ENCODE measurements around the gene MSX1. TPM values are rescaled to one million over a fixed set of nuclear protein-coding genes. Genes with fewer than 3 reads are reported as not detected.
"Not testable (repeated sequence)": the region's sequence is repeated elsewhere in the genome, so short reads cannot be mapped to it uniquely, and the experiment has no call there.

MSX1 gene
- total RNA-seq (2014; rRNA removed; shearing (Covaris generic)): 0.07 and 0.67 TPM in 2 replicates

DNA sequence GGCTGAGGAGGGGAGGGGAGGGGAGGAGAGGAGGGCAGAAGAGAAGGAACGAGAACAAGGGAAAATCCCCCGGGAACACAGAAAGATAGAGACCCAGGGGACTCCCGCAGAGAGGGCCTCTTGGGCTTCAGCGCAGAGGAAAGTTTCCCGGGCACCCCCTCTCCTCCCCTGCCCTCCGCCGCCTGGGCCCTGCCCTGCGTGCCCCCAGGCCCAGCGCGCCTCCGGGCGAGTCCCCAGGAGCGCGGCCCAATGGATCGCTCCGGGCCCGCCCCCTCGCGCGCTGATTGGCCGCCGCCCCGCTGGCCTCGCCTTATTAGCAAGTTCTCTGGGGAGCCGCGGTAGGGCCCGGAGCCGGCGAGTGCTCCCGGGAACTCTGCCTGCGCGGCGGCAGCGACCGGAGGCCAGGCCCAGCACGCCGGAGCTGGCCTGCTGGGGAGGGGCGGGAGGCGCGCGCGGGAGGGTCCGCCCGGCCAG is at the start of gene MSX1:
MSX1 (plus strand) TSS at position 341 of the 474 bp plus-strand sequence. CDS start 235 bp downstream, outside the sequence.
- peak within 1 kb of the TSS; percentile 28; the same call in 1 of the 2 replicates for H3K4me3 ChIP-seq (ENCODE audit: insufficient read depth, low read depth, low read length)
- no peaks in the 10 kb centered on the region for H3K36me3 ChIP-seq (replicated peaks; ENCODE audit: control insufficient read depth, insufficient read depth, low read length)
- peaks cover 97% of the 10 kb centered on the region for H3K27me3 ChIP-seq (ENCODE audit: control insufficient read depth, insufficient read depth, low read length)
- peak; percentile 99 for DNase-seq

DNA sequence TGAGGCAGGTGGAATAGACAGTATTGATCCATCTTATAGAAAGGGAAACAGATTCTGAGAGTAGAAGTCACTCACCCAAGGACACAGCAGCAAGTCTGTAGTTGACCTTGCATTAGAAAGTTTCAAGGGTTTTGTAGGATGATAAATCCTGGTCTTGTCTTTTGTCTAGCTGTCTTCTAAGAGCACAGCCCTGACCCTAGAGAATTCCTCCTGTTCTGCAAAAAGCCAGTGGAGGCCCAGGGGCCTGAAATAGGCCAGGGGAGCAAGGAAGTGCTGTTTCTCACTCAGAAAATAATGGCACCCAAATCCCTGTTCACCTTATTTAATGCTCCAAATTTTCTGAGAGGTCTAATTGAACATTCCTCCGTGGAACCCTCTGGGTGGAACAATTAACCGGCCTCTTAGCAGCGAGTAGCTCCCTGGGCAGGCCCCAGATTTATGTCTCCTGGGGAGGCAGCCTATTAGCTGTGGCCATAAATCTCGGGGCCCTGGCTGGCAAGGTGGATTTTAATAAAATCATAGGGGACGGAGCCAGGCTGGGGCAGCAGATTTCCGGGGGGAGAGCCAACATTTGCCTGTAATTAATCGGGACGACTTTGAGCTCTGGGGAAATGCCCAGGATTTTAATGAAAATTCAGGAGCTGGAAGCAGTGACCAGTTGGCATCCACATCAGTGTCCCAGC is 49.2 kb upstream of the MSX1 start:
- Histone ChIP-seq H3K36me3 (replicated peaks; ENCODE audit: control insufficient read depth, insufficient read depth, low read length) (no peaks in the 10 kb centered on the region), H3K27me3 (ENCODE audit: control insufficient read depth, insufficient read depth, low read length) (no peaks in the 10 kb centered on the region), H3K4me3 (ENCODE audit: insufficient read depth, low read depth, low read length) (no peak overlapping the region)
- no peak for DNase-seq

DNA sequence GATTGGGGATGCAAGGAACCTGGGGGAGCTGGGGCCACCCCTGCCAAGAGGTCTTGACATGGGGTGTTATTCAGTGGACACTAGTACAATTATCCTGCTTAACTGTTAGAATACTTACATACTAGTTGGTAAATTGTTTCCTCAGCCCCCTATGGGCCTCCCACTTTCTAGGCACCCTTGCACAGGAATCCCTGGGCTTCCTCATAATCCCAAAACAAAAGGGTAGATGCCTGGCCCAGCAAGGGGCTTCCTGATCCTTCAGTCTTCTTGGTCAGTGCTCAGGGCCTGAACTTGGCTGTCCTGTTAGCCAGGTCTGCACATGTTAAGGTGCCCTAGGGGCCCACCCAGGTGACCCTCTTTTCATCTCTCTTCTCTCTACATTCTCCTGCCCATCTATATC is 48.7 kb upstream of the MSX1 start:
- Histone ChIP-seq H3K4me3 (ENCODE audit: insufficient read depth, low read depth, low read length) (no peak overlapping the region), H3K36me3 (replicated peaks; ENCODE audit: control insufficient read depth, insufficient read depth, low read length) (no peaks in the 10 kb centered on the region), H3K27me3 (ENCODE audit: control insufficient read depth, insufficient read depth, low read length) (no peaks in the 10 kb centered on the region)
- DNase-seq: no peak

DNA sequence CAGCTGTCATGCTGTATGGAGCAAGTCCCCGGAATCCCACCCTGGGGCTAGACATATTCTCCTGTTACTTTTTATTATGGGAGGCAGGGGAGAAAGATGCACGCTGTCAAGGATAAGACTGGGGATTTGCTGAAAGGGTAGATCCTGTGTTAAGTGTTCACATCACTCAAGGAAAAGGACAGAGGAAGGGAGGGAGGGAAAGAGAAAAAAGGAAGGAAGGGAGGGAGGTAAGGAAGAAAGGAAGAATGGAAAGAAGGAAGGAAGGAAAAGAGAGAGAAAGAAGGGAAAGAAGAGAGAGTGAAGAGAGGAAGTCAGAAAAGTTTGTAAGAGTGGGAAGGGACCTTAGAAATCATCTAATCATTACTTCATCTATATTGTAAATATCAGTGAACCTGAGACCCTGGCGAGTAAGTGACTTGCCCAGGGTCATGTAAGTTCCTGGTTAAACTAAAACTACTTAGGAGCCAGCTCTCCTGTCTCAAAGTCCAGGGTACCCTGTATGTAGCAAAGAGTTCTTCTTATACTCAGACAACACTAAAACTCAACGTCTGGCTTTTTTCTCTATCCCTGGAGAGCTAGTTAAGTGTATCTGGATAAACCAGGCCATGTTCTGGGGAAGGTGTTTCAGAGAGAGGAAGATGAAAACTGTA is 47.2 kb upstream of the MSX1 start:
- Histone ChIP-seq H3K27me3 (ENCODE audit: control insufficient read depth, insufficient read depth, low read length) (no peaks in the 10 kb centered on the region), H3K4me3 (ENCODE audit: insufficient read depth, low read depth, low read length) (no peak overlapping the region), H3K36me3 (replicated peaks; ENCODE audit: control insufficient read depth, insufficient read depth, low read length) (no peaks in the 10 kb centered on the region)
- no peak for DNase-seq

DNA sequence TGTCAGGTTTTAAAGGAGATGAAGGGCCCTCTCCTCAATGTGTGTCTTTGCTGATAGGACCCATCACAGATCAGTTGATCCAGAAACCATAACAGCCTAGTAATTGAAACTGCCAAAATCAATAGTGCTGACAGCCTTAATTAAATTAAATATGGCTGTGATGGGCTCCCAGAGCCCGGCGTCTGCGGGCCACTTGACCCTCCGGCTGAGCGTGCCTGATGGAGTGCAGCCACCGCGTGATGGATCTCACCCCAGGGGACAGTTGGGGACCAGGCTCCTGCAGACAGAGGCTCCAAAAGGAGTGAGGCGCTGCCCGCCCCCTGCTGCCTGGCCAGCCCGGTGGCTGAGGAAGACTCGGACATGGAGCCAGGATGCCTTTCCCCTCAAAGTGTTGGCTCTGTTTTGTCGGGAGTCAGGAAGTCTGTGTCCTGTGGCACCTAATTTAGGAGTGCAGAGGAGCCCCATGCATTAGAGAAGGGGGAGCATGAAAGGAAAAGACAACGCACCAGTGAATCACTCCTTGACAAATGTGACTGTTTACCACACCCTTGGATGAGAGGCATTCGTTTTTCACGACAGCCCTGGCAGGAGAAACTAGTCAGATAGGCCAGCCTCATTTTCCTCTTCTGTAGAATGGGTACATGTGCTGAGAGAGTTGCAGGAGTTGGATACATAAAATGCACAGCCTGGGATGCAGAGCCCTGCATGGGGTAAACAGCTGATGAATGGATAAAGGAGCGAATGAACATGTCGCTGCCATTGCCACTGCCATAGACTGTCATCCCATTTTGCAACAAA is 40.9 kb upstream of the MSX1 start:
- H3K36me3 ChIP-seq (replicated peaks; ENCODE audit: control insufficient read depth, insufficient read depth, low read length): no peaks in the 10 kb centered on the region
- no peak for DNase-seq
- H3K4me3 ChIP-seq (ENCODE audit: insufficient read depth, low read depth, low read length): no peak overlapping the region
- no peaks in the 10 kb centered on the region for H3K27me3 ChIP-seq (ENCODE audit: control insufficient read depth, insufficient read depth, low read length)

DNA sequence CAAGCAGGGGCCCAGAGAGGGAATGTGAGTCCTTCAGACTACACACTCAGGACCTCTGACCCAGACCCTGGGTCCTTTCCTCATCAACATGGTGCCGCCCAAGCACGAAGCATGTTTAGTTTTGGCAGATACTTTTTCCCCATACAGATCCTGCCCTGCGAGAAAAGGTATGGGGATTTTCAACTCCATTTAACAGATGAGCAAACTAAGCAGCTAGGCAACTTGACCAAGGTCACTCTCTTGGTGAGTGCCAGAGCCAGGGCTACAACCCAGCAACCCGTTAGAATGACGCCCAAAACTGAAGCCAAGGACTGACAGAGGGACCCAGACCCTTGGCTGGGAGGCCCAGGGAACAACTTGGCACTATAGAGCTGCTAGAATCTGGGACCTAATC is 40.3 kb upstream of the MSX1 start:
- no peak for DNase-seq

DNA sequence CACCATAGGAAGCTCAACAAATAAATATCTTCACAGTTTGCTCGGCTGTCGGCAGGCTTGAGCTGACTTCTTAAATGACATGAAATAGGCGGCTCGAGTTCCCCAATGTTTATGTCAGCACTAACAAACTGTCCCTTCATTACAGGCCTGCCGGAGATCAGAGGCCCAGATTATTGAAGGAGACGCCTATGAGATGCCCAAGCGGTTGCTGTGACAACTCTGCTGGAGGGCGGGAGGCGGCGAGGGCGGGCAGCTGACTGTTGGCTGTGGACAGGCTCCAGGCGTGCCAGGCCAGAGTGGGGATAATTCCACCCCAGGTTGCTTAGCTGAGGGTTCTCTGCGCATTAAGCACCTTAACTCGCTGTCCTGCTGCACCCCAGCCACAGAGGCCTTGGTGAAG is 39.2 kb upstream of the MSX1 start:
- Histone ChIP-seq H3K27me3 (ENCODE audit: control insufficient read depth, insufficient read depth, low read length) (no peaks in the 10 kb centered on the region), H3K36me3 (replicated peaks; ENCODE audit: control insufficient read depth, insufficient read depth, low read length) (no peaks in the 10 kb centered on the region), H3K4me3 (ENCODE audit: insufficient read depth, low read depth, low read length) (no peak overlapping the region)
- DNase-seq: no peak

More for the DNA sequence above, 40.3 kb upstream of the MSX1 start:
- no peaks in the 10 kb centered on the region for H3K27me3 ChIP-seq (ENCODE audit: control insufficient read depth, insufficient read depth, low read length)
- no peaks in the 10 kb centered on the region for H3K36me3 ChIP-seq (replicated peaks; ENCODE audit: control insufficient read depth, insufficient read depth, low read length)
- H3K4me3 ChIP-seq (ENCODE audit: insufficient read depth, low read depth, low read length): no peak overlapping the region

DNA sequence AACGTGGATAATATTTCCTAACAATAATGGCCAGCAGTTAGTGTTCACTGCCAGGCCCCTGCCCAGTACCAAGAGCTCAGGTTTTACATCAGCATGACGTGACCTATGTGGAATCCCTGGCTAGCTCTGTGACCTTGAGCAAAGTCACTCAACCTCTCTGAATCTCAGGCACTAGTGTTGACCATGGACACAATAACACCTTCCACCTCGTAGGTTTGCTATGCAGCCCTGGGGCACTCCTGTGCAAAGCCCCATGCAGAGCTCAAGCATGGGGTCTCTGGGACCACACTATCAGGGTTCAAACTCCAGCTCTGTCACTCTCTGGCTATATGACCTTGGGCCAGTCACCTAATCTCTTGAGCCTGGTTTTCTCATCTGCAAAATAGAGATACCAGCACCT is 38.7 kb upstream of the MSX1 start:
- H3K36me3 ChIP-seq (replicated peaks; ENCODE audit: control insufficient read depth, insufficient read depth, low read length): no peaks in the 10 kb centered on the region
- H3K4me3 ChIP-seq (ENCODE audit: insufficient read depth, low read depth, low read length): no peak overlapping the region
- DNase-seq: no peak
- H3K27me3 ChIP-seq (ENCODE audit: control insufficient read depth, insufficient read depth, low read length): no peaks in the 10 kb centered on the region

DNA sequence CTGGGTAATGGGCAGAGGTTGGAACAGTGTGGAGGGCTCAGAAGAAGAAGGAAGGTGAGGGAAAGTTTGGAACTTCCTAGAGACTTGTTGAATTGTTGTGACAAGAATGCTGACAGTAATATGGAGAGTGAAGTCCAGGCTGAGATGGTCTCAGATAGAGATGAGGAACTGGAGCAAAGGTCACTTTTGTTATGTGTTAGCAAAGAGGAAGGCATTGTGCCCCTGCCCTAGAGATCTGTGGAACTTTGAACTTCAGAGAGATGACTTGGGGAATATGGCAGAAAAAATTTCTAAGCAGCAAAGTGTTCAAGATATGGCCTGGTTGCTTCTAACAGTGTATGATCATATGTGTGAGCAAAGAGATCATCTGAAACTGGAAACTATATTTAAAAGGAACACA is 37.9 kb upstream of the MSX1 start:
- Histone ChIP-seq H3K4me3 (ENCODE audit: insufficient read depth, low read depth, low read length) (no peak overlapping the region), H3K27me3 (ENCODE audit: control insufficient read depth, insufficient read depth, low read length) (no peaks in the 10 kb centered on the region), H3K36me3 (replicated peaks; ENCODE audit: control insufficient read depth, insufficient read depth, low read length) (no peaks in the 10 kb centered on the region)
- DNase-seq: no peak

DNA sequence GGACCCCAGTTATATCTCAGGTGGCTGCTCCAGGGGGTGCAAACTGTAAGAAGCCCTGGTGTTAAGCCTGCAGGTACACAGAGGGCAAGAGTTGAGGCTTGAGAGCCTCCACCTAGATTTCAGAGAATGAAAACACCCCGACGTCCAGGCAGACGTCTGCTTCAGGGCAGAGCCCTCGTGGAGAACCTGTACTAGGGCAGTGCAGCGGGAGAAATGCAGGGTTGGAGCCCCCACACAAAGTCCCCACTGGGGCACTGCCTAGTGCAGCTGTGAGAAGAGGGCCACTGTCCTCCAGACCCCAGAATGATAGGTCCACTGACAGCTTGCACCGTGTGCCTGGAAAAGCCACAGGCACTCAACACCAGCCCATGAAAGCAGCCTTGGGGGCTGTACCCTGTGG is 37.2 kb upstream of the MSX1 start:
- H3K36me3 ChIP-seq (replicated peaks; ENCODE audit: control insufficient read depth, insufficient read depth, low read length); H3K4me3 ChIP-seq (ENCODE audit: insufficient read depth, low read depth, low read length); DNase-seq; H3K27me3 ChIP-seq (ENCODE audit: control insufficient read depth, insufficient read depth, low read length): not testable (repeated sequence)

DNA sequence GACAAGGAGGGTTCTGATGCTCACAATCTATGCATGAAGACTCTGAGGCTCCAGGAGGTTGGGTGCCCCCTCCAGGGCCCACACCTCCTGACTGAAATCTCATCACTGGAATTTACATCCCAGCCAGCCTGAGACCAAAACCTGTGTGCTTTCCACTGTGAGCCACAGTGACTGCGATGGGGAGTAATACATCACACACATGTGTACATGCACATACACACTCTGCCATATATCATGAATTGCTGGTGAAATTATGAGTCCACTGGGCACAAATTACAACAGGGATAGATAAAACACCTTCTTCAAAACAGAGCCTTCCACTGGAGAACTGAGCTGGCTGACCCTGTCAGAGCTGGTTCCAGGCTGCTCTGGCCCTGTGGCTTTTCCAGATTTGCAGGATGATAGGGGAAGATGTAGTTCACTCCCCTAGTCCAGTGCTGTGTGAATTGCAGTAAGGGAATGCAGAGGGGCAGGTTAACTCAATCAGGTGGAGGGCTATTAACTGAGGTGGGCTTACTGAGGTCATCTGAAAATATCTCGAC is 35.8 kb upstream of the MSX1 start:
- no peaks in the 10 kb centered on the region for H3K27me3 ChIP-seq (ENCODE audit: control insufficient read depth, insufficient read depth, low read length)
- no peaks in the 10 kb centered on the region for H3K36me3 ChIP-seq (replicated peaks; ENCODE audit: control insufficient read depth, insufficient read depth, low read length)
- no peak overlapping the region for H3K4me3 ChIP-seq (ENCODE audit: insufficient read depth, low read depth, low read length)
- DNase-seq: no peak

DNA sequence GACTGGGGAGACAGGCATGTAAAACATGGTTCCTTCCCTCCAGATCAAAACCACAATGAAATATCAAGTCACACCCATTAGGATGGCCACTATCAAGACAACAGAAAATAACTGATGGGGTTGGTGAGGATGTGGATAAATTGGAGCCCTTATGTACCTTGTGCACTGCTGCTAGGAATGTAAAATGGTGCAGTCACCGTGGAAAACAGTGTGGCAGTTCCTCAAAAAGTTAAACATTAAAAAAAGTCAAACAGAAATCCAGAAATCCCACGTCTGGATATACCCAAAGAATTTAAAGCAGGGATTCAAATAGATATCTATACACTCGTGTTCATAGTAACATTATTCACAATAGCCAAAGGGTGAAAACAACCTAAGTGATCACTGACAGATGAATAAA is 35.2 kb upstream of the MSX1 start:
- no peak overlapping the region for H3K4me3 ChIP-seq (ENCODE audit: insufficient read depth, low read depth, low read length)
- H3K27me3 ChIP-seq (ENCODE audit: control insufficient read depth, insufficient read depth, low read length): no peaks in the 10 kb centered on the region
- DNase-seq: no peak
- H3K36me3 ChIP-seq (replicated peaks; ENCODE audit: control insufficient read depth, insufficient read depth, low read length): no peaks in the 10 kb centered on the region

DNA sequence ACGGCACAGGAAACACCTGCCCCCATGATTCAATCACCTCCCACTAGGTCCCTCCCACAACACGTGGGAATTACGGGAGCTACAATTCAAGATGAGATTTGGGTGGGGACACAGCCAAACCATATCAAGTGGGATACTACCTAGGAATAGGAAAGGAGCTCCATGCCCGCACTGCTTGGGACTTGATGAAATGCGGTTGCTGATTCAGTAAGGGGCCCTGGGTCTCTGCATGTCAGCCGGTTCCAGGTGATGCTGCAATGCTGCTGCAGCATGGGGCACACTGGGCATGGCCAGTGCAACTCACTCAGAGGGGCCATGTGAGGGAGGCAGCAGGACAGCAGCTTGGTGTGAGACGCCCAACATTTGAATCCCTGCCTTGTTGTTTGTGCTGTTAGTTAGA is 34.0 kb upstream of the MSX1 start:
- Histone ChIP-seq H3K27me3 (ENCODE audit: control insufficient read depth, insufficient read depth, low read length) (no peaks in the 10 kb centered on the region), H3K4me3 (ENCODE audit: insufficient read depth, low read depth, low read length) (no peak overlapping the region), H3K36me3 (replicated peaks; ENCODE audit: control insufficient read depth, insufficient read depth, low read length) (no peaks in the 10 kb centered on the region)
- no peak for DNase-seq

DNA sequence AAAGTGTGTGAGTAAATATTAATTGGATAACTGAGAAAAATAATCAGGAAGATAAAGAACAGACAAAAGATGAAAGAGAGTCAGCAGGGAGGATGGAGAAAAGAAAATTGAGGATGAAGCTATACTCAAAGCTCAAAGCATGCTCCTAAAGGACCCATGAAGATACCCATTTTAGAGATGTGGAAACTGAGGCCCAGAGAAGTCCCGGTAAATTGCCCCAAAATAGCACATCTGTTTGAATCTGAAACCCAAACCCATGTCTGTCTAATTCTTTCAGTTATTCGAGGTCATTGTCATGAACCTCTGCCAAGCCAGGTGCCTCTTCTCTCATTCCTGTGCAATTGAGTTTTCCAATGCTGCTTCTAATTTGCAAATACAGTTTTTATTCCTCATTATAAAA is 29.6 kb upstream of the MSX1 start:
- no peaks in the 10 kb centered on the region for H3K27me3 ChIP-seq (ENCODE audit: control insufficient read depth, insufficient read depth, low read length)
- DNase-seq: no peak
- H3K36me3 ChIP-seq (replicated peaks; ENCODE audit: control insufficient read depth, insufficient read depth, low read length): no peaks in the 10 kb centered on the region
- no peak overlapping the region for H3K4me3 ChIP-seq (ENCODE audit: insufficient read depth, low read depth, low read length)
